PC-3 (cell line): Measurements from ENCODE around the gene HNRNPM. TPM values are rescaled to one million over a fixed set of nuclear protein-coding genes. Genes with fewer than 3 reads are reported as not detected.

Experiments used
- ATAC-seq: fragments of 200-7000 bp; cut with Tn5 transposase; 2 replicates; pipeline ENCODE4 v1.9.1; 2020; ENCODE audit warnings: mild to moderate bottlenecking, moderate library complexity
- BruUV-seq: library from RNA; stranded (reverse); fragments of 400-500 nt; replicated peaks from 2 replicates; lab custom pipeline; 2021; lab: Mats Ljungman, UMichigan
- CTCF ChIA-PET: fragments of 300-600 bp; sonication (Branson Sonifier 250); formaldehyde crosslinking; loops from one replicate; lab custom pipeline; 2022; ENCODE audit warnings: antibody characterized with exemption; lab: Charles Lee
- POLR2A ChIA-PET: fragments of 300-600 bp; sonication (Branson Sonifier 250); formaldehyde crosslinking; loops from one replicate; lab custom pipeline; 2022; ENCODE audit warnings: antibody characterized with exemption; ENCODE audit not compliant: unreplicated experiment; lab: Charles Lee
- DNase-seq: peaks from one replicate; pipeline ENCODE4 v3.0.0-alpha.2; 2015
- H2AFZ ChIP-seq: fragments of 300-600 bp; sonication (generic); 2 replicates; pipeline ENCODE4 v1.6.0; 2016; ENCODE audit warnings: antibody characterized with exemption, low read length
- H3F3A ChIP-seq: fragments of 300-600 bp; sonication (generic); one replicate; pipeline ENCODE4 v1.6.0; 2017; ENCODE audit warnings: antibody characterized with exemption, low read length, control low read depth, mild to moderate bottlenecking; ENCODE audit not compliant: unreplicated experiment
- H3K27ac ChIP-seq: fragments of 300-600 bp; sonication (generic); 2 replicates; pipeline ENCODE4 v1.5.1; 2016; ENCODE audit warnings: mild to moderate bottlenecking, low read length
- H3K27me3 ChIP-seq: fragments of 300-600 bp; sonication (generic); 2 replicates; pipeline ENCODE4 v1.6.1; 2016; ENCODE audit warnings: low read length, mixed read lengths
- H3K36me3 ChIP-seq: fragments of 300-600 bp; sonication (generic); 2 replicates; pipeline ENCODE4 v1.6.1; 2016; ENCODE audit warnings: low read depth, mixed run types, low read length, mixed read lengths
- H3K4me1 ChIP-seq: fragments of 300-600 bp; sonication (generic); 2 replicates; pipeline ENCODE4 v1.5.1; 2016; ENCODE audit warnings: low read length; ENCODE audit not compliant: insufficient read depth
- H3K4me2 ChIP-seq: fragments of 300-600 bp; sonication (generic); 2 replicates; pipeline ENCODE4 v1.6.0; 2016; ENCODE audit warnings: low read length
- H3K4me3 ChIP-seq: fragments of 300-600 bp; sonication (generic); 2 replicates; pipeline ENCODE4 v1.5.1; 2016; ENCODE audit warnings: mild to moderate bottlenecking, low read length, mixed read lengths
- H3K79me2 ChIP-seq: fragments of 300-600 bp; sonication (generic); 2 replicates; pipeline ENCODE4 v1.6.1; 2017; ENCODE audit warnings: low read length, mixed read lengths
- H3K9ac ChIP-seq: fragments of 300-600 bp; sonication (generic); 2 replicates; pipeline ENCODE4 v1.6.0; 2016; ENCODE audit warnings: mild to moderate bottlenecking, low read length
- H3K9me2 ChIP-seq: fragments of 300-600 bp; sonication (generic); replicated peaks from 2 replicates; pipeline ENCODE4 v1.6.1; 2016; ENCODE audit warnings: mixed run types, low read length, mixed read lengths
- H3K9me3 ChIP-seq: fragments of 300-600 bp; sonication (generic); 2 replicates; pipeline ENCODE4 v1.6.1; 2016; ENCODE audit warnings: low read length, mixed read lengths
- H4K20me1 ChIP-seq: fragments of 300-600 bp; sonication (generic); 2 replicates; pipeline ENCODE4 v1.6.1; 2016; ENCODE audit warnings: low read length, mixed read lengths
- CTCF ChIP-seq: fragments of 300-600 bp; sonication (generic); conservative IDR thresholded peaks from 2 replicates; pipeline ENCODE4 v1.5.1; 2017; ENCODE audit warnings: antibody characterized with exemption, low read depth, mild to moderate bottlenecking, low read length
- EZH2 ChIP-seq: fragments of 300-600 bp; sonication (generic); IDR thresholded peaks from one replicate; pipeline ENCODE4 v1.6.1; 2017; ENCODE audit warnings: antibody characterized with exemption, mild to moderate bottlenecking, low read length; ENCODE audit not compliant: unreplicated experiment
- EZH2phosphoT487 ChIP-seq: fragments of 300-600 bp; sonication (generic); IDR thresholded peaks from 2 replicates; pipeline ENCODE4 v1.6.1; 2018; ENCODE audit warnings: mild to moderate bottlenecking, antibody characterized with exemption, low read length, borderline replicate concordance
- intact Hi-C: fragments of 100-400 bp; cut with micrococcal nuclease; formaldehyde crosslinking; loops from 2 replicates; pipeline ENCODE4 v1.9.0; 2023
- total RNA-seq: library from RNA; depleted of rRNA; stranded (reverse); fragments of >200 nt; gene quantifications from 2 replicates; pipeline ENCODE4 v1.2.3, GENCODE V29; 2014

Gene HNRNPM
- total RNA-seq, 1 experiment from 2014 or later, result 165 TPM

GRCh38 chr19:8397746-8398310, 46.9 kb upstream of the HNRNPM start:
- Histone ChIP-seq H3K36me3 (peaks cover 9% of the 10 kb centered on the region), H3F3A (no peaks in the 10 kb centered on the region), H3K9ac (no peak overlapping the region), H3K27me3 (no peaks in the 10 kb centered on the region), H3K9me2 (no peaks in the 10 kb centered on the region), H3K4me3 (no peak overlapping the region), H3K79me2 (peaks cover 49% of the 10 kb centered on the region), H4K20me1 (peaks cover 36% of the 10 kb centered on the region), H3K9me3 (no peaks in the 10 kb centered on the region), H3K4me1 (peaks cover 9% of the 10 kb centered on the region), H2AFZ (no peak overlapping the region), H3K4me2 (no peak overlapping the region), H3K27ac (no peak overlapping the region)
- ChIA-PET CTCF (interaction anchor here (0.6 kb wide), 1 partner anchor 46 kb away, joined by 3 read pairs; no protein-coding TSS in a partner anchor), POLR2A (no interaction called here)
- no peak for TF ChIP-seq EZH2
- no peak for TF ChIP-seq EZH2phosphoT487
- no peak for TF ChIP-seq CTCF
- BruUV-seq, result no TSS peak
- ATAC-seq (no peak), DNase-seq (no peak)
- intact Hi-C loops, result no loop called here

- DNase-seq (no peak), ATAC-seq (no peak)
- peaks cover 14% of the 10 kb centered on the region for H3K36me3 ChIP-seq
- H3K27me3 ChIP-seq, result no peaks in the 10 kb centered on the region
- no peak overlapping the region for H3K9ac ChIP-seq
- H3K27ac ChIP-seq, result no peak overlapping the region
- POLR2A ChIA-PET, result no interaction called here
- no peak overlapping the region for H2AFZ ChIP-seq
- CTCF ChIA-PET, result interaction anchor here (0.6 kb wide), 1 partner anchor 47 kb away, joined by 3 read pairs; no protein-coding TSS in a partner anchor
- no peaks in the 10 kb centered on the region for H3F3A ChIP-seq
- TF ChIP-seq EZH2phosphoT487 (no peak), EZH2 (no peak), CTCF (no peak)
- no TSS peak for BruUV-seq
- no peak overlapping the region for H3K4me2 ChIP-seq
- H3K9me3 ChIP-seq, result no peaks in the 10 kb centered on the region
- H3K4me1 ChIP-seq, result peaks cover 9% of the 10 kb centered on the region
- H4K20me1 ChIP-seq, result peaks cover 31% of the 10 kb centered on the region
- H3K79me2 ChIP-seq, result peaks cover 44% of the 10 kb centered on the region
- H3K4me3 ChIP-seq, result no peak overlapping the region
- no peaks in the 10 kb centered on the region for H3K9me2 ChIP-seq
- intact Hi-C loops, result no loop called here
These were observed 46.4 kb upstream of the HNRNPM start for GRCh38 chr19:8398311-8398771.

GRCh38 chr19:8399681-8400188, 45.0 kb upstream of the HNRNPM start:
- Histone ChIP-seq H3K9me2 (no peaks in the 10 kb centered on the region), H2AFZ (no peak overlapping the region), H3K9ac (no peak overlapping the region), H3K27ac (no peak overlapping the region), H3K36me3 (peaks cover 16% of the 10 kb centered on the region), H3K4me3 (no peak overlapping the region), H4K20me1 (peaks cover 27% of the 10 kb centered on the region), H3K9me3 (no peaks in the 10 kb centered on the region), H3K4me1 (peaks cover 3% of the 10 kb centered on the region), H3K4me2 (no peak overlapping the region), H3K79me2 (peaks cover 32% of the 10 kb centered on the region), H3K27me3 (no peaks in the 10 kb centered on the region), H3F3A (no peaks in the 10 kb centered on the region)
- DNase-seq (no peak), ATAC-seq (no peak)
- ChIA-PET POLR2A (no interaction called here), CTCF (no interaction called here)
- intact Hi-C loops, result no loop called here
- BruUV-seq, result no TSS peak
- no peak for TF ChIP-seq EZH2
- no peak for TF ChIP-seq CTCF
- no peak for TF ChIP-seq EZH2phosphoT487
